Muscle of arm (tissue), 14 donors: ENCODE results near the gene ASXL3. TPM values are rescaled to one million over a fixed set of nuclear protein-coding genes. Genes with fewer than 3 reads are reported as not detected.

Source experiments
- DNase-seq: peaks from one replicate; pipeline ENCODE4 v3.0.0-alpha.2; 2013
- long read RNA-seq, 11 donors: transcript quantifications; one replicate each; lab custom pipeline, GENCODE V29; 2026
- polyA plus RNA-seq, 12 donors: library from polyadenylated mRNA; unstranded; fragments of 120-200 nt; gene quantifications; one replicate each; pipeline ENCODE4 v1.2.1, GENCODE V29; 2013; ENCODE audit not compliant: insufficient read length in 12 of 12

ASXL3 gene
- polyA plus RNA-seq, result 1 to 10 TPM in 11 of 12 donors, not detected in 1; 3.6 to 8.5 (median 5.1) TPM
- long read RNA-seq, donor 1, result 0 reads
- long read RNA-seq, donor 2, result 0 reads
- long read RNA-seq, donor 3, result 0 reads
- long read RNA-seq, donor 4, result 0 reads
- long read RNA-seq, donor 5, result 0 reads
- long read RNA-seq, donor 6, result 0 reads
- long read RNA-seq, donor 7, result 0 reads
- long read RNA-seq, donor 8, result 0 reads
- long read RNA-seq, donor 9, result 0 reads
- long read RNA-seq, donor 10, result 0 reads
- long read RNA-seq, donor 11, result 0 reads

- DNase-seq, result peak; percentile 67
Measured at GRCh38 chr18:33577685-33578517, at the start of gene ASXL3. ASXL3 (plus strand) TSS chr18:33578219; CDS start chr18:33578632, 413 bp downstream.

GRCh38 chr18:33532978-33533377, 45.0 kb upstream of the ASXL3 start:
- no peak for DNase-seq

DNA sequence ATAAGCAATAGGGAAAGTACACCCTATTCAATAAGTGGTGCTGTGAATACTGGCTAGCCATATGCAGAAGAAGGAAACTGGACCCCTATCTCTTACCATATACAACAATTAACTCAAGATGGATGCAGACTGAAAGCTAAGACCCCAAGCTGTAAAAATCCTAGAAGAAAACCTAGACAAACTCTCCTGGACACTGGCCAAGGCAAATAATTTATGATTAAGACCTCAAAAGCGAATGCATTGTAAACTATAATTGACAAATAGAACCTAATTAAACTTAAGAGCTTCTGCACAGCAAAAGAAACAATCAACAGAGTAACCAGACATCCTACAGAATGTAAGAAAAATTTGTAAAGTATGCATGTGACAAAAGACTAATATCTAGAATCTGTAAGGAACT, 41.1 kb upstream of the ASXL3 start:
- no peak for DNase-seq

- no peak for DNase-seq
Measured at GRCh38 chr18:33538418-33539042, 39.5 kb upstream of the ASXL3 start.

GRCh38 chr18:33540392-33540791, 37.6 kb upstream of the ASXL3 start:
- DNase-seq, result no peak

DNA sequence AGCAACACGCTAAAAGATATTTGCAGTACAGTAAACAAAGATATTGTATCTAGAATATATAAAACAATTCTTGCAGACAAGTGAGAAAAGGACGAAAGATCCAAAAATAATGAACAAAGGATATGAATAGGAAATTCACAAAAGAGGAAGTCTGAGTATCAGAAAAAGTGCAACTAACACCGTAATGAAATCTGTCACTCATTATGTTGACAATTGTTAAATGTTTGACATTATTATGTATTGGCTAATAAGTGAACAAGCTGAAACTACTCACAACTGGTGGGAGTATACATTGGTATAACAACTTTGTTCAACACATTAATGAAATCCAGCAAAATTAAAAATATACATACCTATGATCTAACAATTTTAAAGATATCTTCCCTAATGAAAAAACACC, 36.7 kb upstream of the ASXL3 start:
- no peak for DNase-seq

DNA sequence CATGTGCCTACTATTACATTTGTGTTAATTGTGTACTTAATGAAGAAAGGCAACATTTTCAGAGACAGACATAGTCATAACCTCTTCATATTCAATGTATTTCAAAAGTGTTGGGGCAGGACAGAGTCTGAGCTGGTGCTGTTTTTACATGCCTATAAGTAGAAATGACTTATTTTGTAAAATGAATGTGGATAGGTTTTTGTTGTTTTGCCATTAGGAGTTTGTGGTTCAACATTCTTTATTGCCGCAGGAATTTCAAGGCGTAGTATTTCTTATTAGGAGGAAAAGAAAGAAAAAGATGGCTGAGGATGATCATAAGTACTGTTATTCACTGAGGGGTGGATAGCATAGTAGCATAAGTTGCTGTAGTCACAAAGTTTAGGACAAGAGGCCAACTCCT, 21.2 kb upstream of the ASXL3 start:
- DNase-seq, result no peak

DNA sequence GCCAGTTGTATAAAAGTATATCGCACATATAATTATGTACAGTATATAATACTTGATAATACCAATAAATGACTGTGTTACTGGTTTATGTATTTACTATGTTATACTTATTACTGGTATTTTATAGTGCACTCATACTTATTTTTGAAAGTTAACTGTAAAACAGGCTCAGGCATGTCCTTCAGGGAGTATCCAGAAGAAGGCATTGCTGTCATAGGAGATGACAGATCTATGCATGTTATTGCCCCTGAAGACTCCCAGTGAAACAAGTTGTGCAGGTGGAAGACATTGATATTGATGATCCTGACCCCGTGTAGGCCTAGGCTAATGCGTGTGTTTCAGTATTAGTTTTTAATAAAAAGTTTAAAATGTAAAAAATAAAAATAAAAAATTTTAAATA, 20.3 kb upstream of the ASXL3 start:
- DNase-seq, result no peak

DNA sequence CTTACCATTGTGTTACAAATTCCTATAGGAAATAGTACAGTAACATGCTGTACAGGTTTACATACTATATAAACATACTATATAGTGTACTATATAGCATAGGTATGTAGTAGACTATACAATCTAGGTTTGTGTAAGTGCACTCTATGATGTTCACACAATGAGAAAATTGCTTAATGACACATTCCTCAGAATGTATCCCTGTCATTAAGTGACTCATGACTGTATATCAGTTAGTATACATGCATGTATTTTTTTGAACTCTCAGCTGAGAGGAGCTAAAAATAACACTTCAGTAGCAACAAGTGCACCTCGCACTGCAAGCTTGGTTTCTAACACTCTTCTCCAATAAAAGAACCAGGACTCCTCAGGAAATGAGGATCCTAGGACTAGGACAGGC, 19.5 kb upstream of the ASXL3 start:
- no peak for DNase-seq

- DNase-seq, result no peak
Measured at GRCh38 chr18:33560686-33561370, 17.2 kb upstream of the ASXL3 start.

- no peak for DNase-seq
Measured at GRCh38 chr18:33562741-33563140, 15.3 kb upstream of the ASXL3 start.

- no peak for DNase-seq
Measured at GRCh38 chr18:33567705-33568104, 10.3 kb upstream of the ASXL3 start.

GRCh38 chr18:33571998-33572787, 5.8 kb upstream of the ASXL3 start:
- DNase-seq, result no peak

DNA sequence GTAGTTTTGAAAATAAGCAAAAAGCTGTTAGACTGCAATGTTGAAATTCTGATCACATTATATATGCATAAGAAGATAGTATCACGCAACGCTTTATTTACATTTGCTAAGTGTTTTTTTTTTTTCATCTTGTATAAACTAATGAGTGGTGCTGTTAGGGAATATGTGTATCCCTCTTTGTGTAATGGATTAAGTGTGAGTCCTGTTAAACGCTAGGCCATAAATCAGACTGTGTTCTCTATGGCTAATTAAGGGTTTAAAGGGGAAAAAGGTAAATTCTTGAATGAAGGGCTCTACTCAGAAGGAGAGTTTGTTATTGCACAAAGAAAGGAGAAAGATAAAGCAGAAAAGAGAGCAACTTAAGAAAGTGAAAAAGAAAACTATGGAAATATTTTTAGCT, 4.8 kb upstream of the ASXL3 start:
- no peak for DNase-seq

DNA sequence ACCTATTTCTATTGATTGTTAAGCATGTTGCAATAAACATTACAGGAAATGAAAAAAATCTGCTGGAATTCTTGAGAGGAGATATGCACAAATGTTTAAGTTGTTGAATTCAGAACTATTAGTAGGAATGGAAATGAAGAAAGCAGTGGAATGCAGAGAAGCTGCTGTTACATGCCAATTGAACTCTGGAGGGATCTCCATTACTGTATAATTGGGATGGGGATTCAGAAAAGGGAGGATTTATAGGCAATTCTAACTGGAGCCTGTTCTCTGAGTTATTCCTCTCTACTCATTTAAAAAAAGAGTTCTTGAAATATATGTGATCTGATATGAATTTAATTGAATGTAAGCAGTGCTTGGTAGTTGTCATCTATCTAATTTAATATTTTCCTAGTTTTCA, 2.6 kb upstream of the ASXL3 start:
- no peak for DNase-seq

DNA sequence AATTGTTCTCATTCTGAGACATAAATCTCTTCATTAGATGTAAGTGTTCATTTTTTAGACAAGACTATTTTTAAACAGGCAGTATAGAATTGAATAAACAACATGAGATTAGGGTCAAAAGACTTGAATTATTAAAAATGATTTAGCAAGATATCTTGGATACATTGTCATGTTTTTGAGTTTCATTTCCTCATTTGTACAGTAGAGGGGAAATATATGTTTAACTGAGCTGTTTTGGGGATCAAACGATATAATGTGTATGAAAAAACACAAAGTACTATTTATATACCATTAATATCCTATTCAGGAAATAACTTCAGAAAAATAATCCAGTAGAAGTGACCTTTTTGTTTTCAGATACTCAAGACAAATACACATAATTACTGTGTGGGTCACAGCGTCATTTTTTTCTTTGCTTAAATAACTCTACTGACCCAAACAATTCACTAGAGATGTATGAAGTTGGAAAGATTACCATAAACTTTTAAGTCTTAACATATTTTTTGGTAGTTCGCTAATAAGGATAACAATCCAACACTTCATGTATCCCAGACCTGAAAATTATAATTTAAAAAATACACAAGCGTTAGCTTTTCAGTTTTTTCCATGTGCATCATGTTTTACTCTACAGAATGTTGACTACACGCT, 896 bp upstream of the ASXL3 start:
- no peak for DNase-seq

- DNase-seq, result peak; percentile 47
Measured at GRCh38 chr18:33578518-33579348, 714 bp downstream of the ASXL3 start.

GRCh38 chr18:33579349-33580215, 1.6 kb downstream of the ASXL3 start:
- no peak for DNase-seq

- no peak for DNase-seq
Measured at GRCh38 chr18:33580546-33580945, 2.5 kb downstream of the ASXL3 start.
